ENCODE results near the gene AQP6. TPM values are rescaled to one million over a fixed set of nuclear protein-coding genes. Genes with fewer than 3 reads are reported as not detected.
"Not testable (repeated sequence)": the region's sequence is repeated elsewhere in the genome, so short reads cannot be mapped to it uniquely, and the experiment has no call there.

The AQP6 gene
- total and polyA plus RNA-seq, 5 donors from 2014 or later: not detected

GRCh38 chr12:49979791-49980190 is 7.0 kb downstream of the AQP6 start:
- Histone ChIP-seq H3K4me1 (ENCODE audit: control insufficient read depth, insufficient read depth, low read length, poor library complexity, severe bottlenecking) (no peaks in the 10 kb centered on the region), H3K27ac (ENCODE audit: insufficient read depth, low read length, poor library complexity, severe bottlenecking) (no peak overlapping the region), H3K9me3 (ENCODE audit: control insufficient read depth in 2 of 2, low read length in 2 of 2) (no peaks in the 10 kb centered on the region), H3K36me3 (ENCODE audit: control insufficient read depth, insufficient read depth, low read length) (no peaks in the 10 kb centered on the region), H3K27me3 (ENCODE audit: control insufficient read depth, insufficient read depth, low read length) (no peaks in the 10 kb centered on the region), H3K4me3 (ENCODE audit: low read depth, low read length) (no peak overlapping the region)
- Mint-ChIP-seq H3K27ac (no peak overlapping the region), H3K4me1 (no peaks in the 10 kb centered on the region), H3K36me3 (no peaks in the 10 kb centered on the region), H3K27me3 (no peaks in the 10 kb centered on the region), H3K4me3 (no peak overlapping the region), H3K9me3 (no peaks in the 10 kb centered on the region)
- ATAC-seq (ENCODE audit: low read depth in 2 of 2): no peak
- DNase-seq: no peak

- Histone ChIP-seq H3K9me3 (ENCODE audit: control insufficient read depth in 2 of 2, low read length in 2 of 2) (no peaks in the 10 kb centered on the region), H3K27me3 (ENCODE audit: control insufficient read depth, insufficient read depth, low read length) (no peaks in the 10 kb centered on the region), H3K4me1 (ENCODE audit: control insufficient read depth, insufficient read depth, low read length, poor library complexity, severe bottlenecking) (no peaks in the 10 kb centered on the region), H3K4me3 (ENCODE audit: low read depth, low read length) (no peak overlapping the region), H3K27ac (ENCODE audit: insufficient read depth, low read length, poor library complexity, severe bottlenecking) (no peak overlapping the region), H3K36me3 (ENCODE audit: control insufficient read depth, insufficient read depth, low read length) (no peaks in the 10 kb centered on the region)
- Mint-ChIP-seq H3K9me3 (no peaks in the 10 kb centered on the region), H3K4me3 (no peak overlapping the region), H3K4me1 (no peaks in the 10 kb centered on the region), H3K36me3 (no peaks in the 10 kb centered on the region), H3K27ac (peak overlapping the region in 1 of 3 donors; percentile 17), H3K27me3 (no peaks in the 10 kb centered on the region)
- DNase-seq (no peak), ATAC-seq (ENCODE audit: low read depth in 2 of 2) (no peak)
Measured at GRCh38 chr12:49980501-49981349, 8.0 kb downstream of the AQP6 start.

- H3K36me3 ChIP-seq (ENCODE audit: control insufficient read depth, insufficient read depth, low read length): no peaks in the 10 kb centered on the region
- Mint-ChIP-seq H3K27me3 (no peaks in the 10 kb centered on the region), H3K36me3 (no peaks in the 10 kb centered on the region), H3K4me3 (no peak overlapping the region), H3K4me1 (peaks cover 0 to 4% (median 0%) of the 10 kb centered on the region in 4 donors), H3K27ac (no peak overlapping the region), H3K9me3 (no peaks in the 10 kb centered on the region)
- no peaks in the 10 kb centered on the region for H3K9me3 ChIP-seq (ENCODE audit: control insufficient read depth in 2 of 2, low read length in 2 of 2)
- ATAC-seq (ENCODE audit: low read depth in 2 of 2): no peak
- no peak overlapping the region for H3K27ac ChIP-seq (ENCODE audit: insufficient read depth, low read length, poor library complexity, severe bottlenecking)
- no peak overlapping the region for H3K4me3 ChIP-seq (ENCODE audit: low read depth, low read length)
- H3K4me1 ChIP-seq (ENCODE audit: control insufficient read depth, insufficient read depth, low read length, poor library complexity, severe bottlenecking): no peaks in the 10 kb centered on the region
- no peak for DNase-seq
- H3K27me3 ChIP-seq (ENCODE audit: control insufficient read depth, insufficient read depth, low read length): no peaks in the 10 kb centered on the region
Measured at GRCh38 chr12:49982246-49983087, 9.7 kb downstream of the AQP6 start.

- Mint-ChIP-seq H3K27me3 (no peaks in the 10 kb centered on the region), H3K4me3 (no peak overlapping the region), H3K36me3 (peaks cover 10% of the 10 kb centered on the region), H3K9me3 (no peaks in the 10 kb centered on the region), H3K4me1 (peaks cover 0 to 4% (median 0%) of the 10 kb centered on the region in 4 donors), H3K27ac (peak overlapping the region in 1 of 3 donors; percentile 31)
- ATAC-seq (ENCODE audit: low read depth in 2 of 2) (no peak), DNase-seq (no peak)
- Histone ChIP-seq H3K27me3 (ENCODE audit: control insufficient read depth, insufficient read depth, low read length) (no peaks in the 10 kb centered on the region), H3K9me3 (ENCODE audit: control insufficient read depth in 2 of 2, low read length in 2 of 2) (no peaks in the 10 kb centered on the region), H3K27ac (ENCODE audit: insufficient read depth, low read length, poor library complexity, severe bottlenecking) (no peak overlapping the region), H3K4me1 (ENCODE audit: control insufficient read depth, insufficient read depth, low read length, poor library complexity, severe bottlenecking) (no peaks in the 10 kb centered on the region), H3K36me3 (ENCODE audit: control insufficient read depth, insufficient read depth, low read length) (peaks cover 5% of the 10 kb centered on the region), H3K4me3 (ENCODE audit: low read depth, low read length) (no peak overlapping the region)
Measured at GRCh38 chr12:49983892-49984291, 11.1 kb downstream of the AQP6 start.

- Histone ChIP-seq H3K4me3 (ENCODE audit: low read depth, low read length) (no peak overlapping the region), H3K36me3 (ENCODE audit: control insufficient read depth, insufficient read depth, low read length) (peaks cover 5% of the 10 kb centered on the region), H3K9me3 (ENCODE audit: control insufficient read depth in 2 of 2, low read length in 2 of 2) (no peaks in the 10 kb centered on the region), H3K27ac (ENCODE audit: insufficient read depth, low read length, poor library complexity, severe bottlenecking) (no peak overlapping the region), H3K27me3 (ENCODE audit: control insufficient read depth, insufficient read depth, low read length) (no peaks in the 10 kb centered on the region), H3K4me1 (ENCODE audit: control insufficient read depth, insufficient read depth, low read length, poor library complexity, severe bottlenecking) (no peaks in the 10 kb centered on the region)
- ATAC-seq (ENCODE audit: low read depth in 2 of 2) (no peak), DNase-seq (no peak)
- no peak overlapping the region for H3K27ac Mint-ChIP-seq
- no peaks in the 10 kb centered on the region for H3K9me3 Mint-ChIP-seq
- peaks cover 15% of the 10 kb centered on the region for H3K36me3 Mint-ChIP-seq
- peaks cover 0 to 4% (median 0%) of the 10 kb centered on the region in 4 donors for H3K4me1 Mint-ChIP-seq
- no peaks in the 10 kb centered on the region for H3K27me3 Mint-ChIP-seq
- no peak overlapping the region for H3K4me3 Mint-ChIP-seq
Measured at GRCh38 chr12:49984476-49985359, 12.0 kb downstream of the AQP6 start.

- peaks cover 22% of the 10 kb centered on the region for H3K36me3 Mint-ChIP-seq
Measured at GRCh38 chr12:49985981-49986380, 13.2 kb downstream of the AQP6 start.

GRCh38 chr12:49986476-49986875 is 13.7 kb downstream of the AQP6 start:
- H3K4me3 ChIP-seq (ENCODE audit: low read depth, low read length); H3K27me3 Mint-ChIP-seq; ATAC-seq (ENCODE audit: low read depth in 2 of 2); H3K4me3 Mint-ChIP-seq; H3K9me3 Mint-ChIP-seq; H3K27ac Mint-ChIP-seq; H3K4me1 Mint-ChIP-seq; H3K4me1 ChIP-seq (ENCODE audit: control insufficient read depth, insufficient read depth, low read length, poor library complexity, severe bottlenecking); DNase-seq; H3K27me3 ChIP-seq (ENCODE audit: control insufficient read depth, insufficient read depth, low read length); H3K9me3 ChIP-seq (ENCODE audit: control insufficient read depth in 2 of 2, low read length in 2 of 2); H3K27ac ChIP-seq (ENCODE audit: insufficient read depth, low read length, poor library complexity, severe bottlenecking): not testable (repeated sequence)
- peaks cover 16% of the 10 kb centered on the region for H3K36me3 ChIP-seq (ENCODE audit: control insufficient read depth, insufficient read depth, low read length)
- peaks cover 22% of the 10 kb centered on the region for H3K36me3 Mint-ChIP-seq

More at GRCh38 chr12:49985981-49986380, 13.2 kb downstream of the AQP6 start:
- H3K4me3 ChIP-seq (ENCODE audit: low read depth, low read length): no peak overlapping the region
- H3K9me3 ChIP-seq (ENCODE audit: control insufficient read depth in 2 of 2, low read length in 2 of 2): no peaks in the 10 kb centered on the region
- Mint-ChIP-seq H3K27ac (peak overlapping the region in 1 of 3 donors; percentile 20), H3K27me3 (no peaks in the 10 kb centered on the region), H3K9me3 (no peaks in the 10 kb centered on the region), H3K4me3 (no peak overlapping the region), H3K4me1 (peaks cover 0 to 4% (median 0%) of the 10 kb centered on the region in 4 donors)
- peaks cover 15% of the 10 kb centered on the region for H3K36me3 ChIP-seq (ENCODE audit: control insufficient read depth, insufficient read depth, low read length)
- DNase-seq: no peak
- no peaks in the 10 kb centered on the region for H3K27me3 ChIP-seq (ENCODE audit: control insufficient read depth, insufficient read depth, low read length)
- ATAC-seq (ENCODE audit: low read depth in 2 of 2): no peak
- H3K27ac ChIP-seq (ENCODE audit: insufficient read depth, low read length, poor library complexity, severe bottlenecking): no peak overlapping the region
- no peaks in the 10 kb centered on the region for H3K4me1 ChIP-seq (ENCODE audit: control insufficient read depth, insufficient read depth, low read length, poor library complexity, severe bottlenecking)

All from CD4-positive, CD25-positive, alpha-beta regulatory T cell (primary cell).